Vagina (tissue), 2 donors: ENCODE results near the gene OOSP4A.

Experiments
- CTCF ChIP-seq, 3 experiments: fragments of 450-650 bp in 2 of 3; fragments of 200-600 bp in 1 of 3; sonication (generic) in 1 of 3; IDR thresholded peaks; one replicate each; pipeline ENCODE4 v1.5.1; 2017 to 2019; ENCODE audit warnings: antibody characterized with exemption in 3 of 3, mild to moderate bottlenecking in 2 of 3, moderate library complexity in 2 of 3
- POLR2A ChIP-seq, 2 donors: fragments of 450-650 bp; IDR thresholded peaks; one replicate each; pipeline ENCODE4 v1.6.1; 2017; ENCODE audit warnings: antibody characterized with exemption in 2 of 2, mild to moderate bottlenecking in 2 of 2, moderate library complexity in 2 of 2
- POLR2AphosphoS5 ChIP-seq, 2 donors: sonication (generic); formaldehyde crosslinking; IDR thresholded peaks; one replicate each; pipeline ENCODE4 v1.9.0; 2017; ENCODE audit warnings: antibody characterized with exemption in 2 of 2, mild to moderate bottlenecking in 2 of 2, low read depth in 1 of 2; ENCODE audit not compliant: insufficient read depth in 1 of 2

DNA sequence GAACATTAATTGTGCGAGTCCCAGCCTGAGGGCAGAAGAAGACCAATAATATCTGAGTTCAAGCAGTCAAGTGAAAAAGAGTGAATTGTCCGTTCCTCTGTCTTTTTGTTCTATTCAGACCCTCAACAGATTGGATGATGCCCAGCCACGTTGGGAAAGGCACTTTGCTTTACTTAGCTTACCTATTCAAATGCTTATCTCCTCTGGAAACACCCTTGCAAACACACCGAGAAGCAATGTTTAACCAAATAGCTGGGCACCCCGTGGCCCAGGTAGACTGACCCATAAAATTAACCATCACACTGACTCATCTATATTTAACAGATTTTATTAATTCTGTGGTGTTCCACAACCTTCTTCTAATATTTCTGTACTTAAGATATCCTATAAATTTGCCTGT lies 9.3 kb downstream of the OOSP4A start:
- TF ChIP-seq POLR2A (IDR thresholded peaks at IDR 0.05), result no peak
- TF ChIP-seq CTCF (IDR thresholded peaks at IDR 0.05), result no peak
- TF ChIP-seq POLR2AphosphoS5 (IDR thresholded peaks at IDR 0.05; ENCODE audit: insufficient read depth in 1 of 2, low read depth in 1 of 2), result no peak
